GM23338 (cell line): Measurements from ENCODE around the gene OPRL1. TPM values are rescaled to one million over a fixed set of nuclear protein-coding genes. Genes with fewer than 3 reads are reported as not detected.

ENCODE experiments used
- ATAC-seq: fragments of 200-7000 bp; cut with Tn5 transposase; 3 replicates; pipeline ENCODE4 v1.9.1; 2020
- DNase-seq: peaks from one replicate; pipeline ENCODE4 v3.0.0-alpha.2; 2015; ENCODE audit warnings: low spot score
- H2AFZ ChIP-seq: fragments of 200-600 bp; sonication (generic); 2 replicates; pipeline ENCODE4 v1.8.0; 2016; ENCODE audit warnings: antibody characterized with exemption, mild to moderate bottlenecking, moderate library complexity
- H3F3A ChIP-seq: fragments of 200-600 bp; sonication (generic); replicated peaks from 2 replicates; pipeline ENCODE4 v1.8.0; 2017; ENCODE audit warnings: antibody characterized with exemption, mixed run types, low read depth
- H3K27ac ChIP-seq: fragments of 200-600 bp; sonication (generic); 2 replicates; pipeline ENCODE4 v1.6.1; 2016; ENCODE audit warnings: low read depth
- H3K27me3 ChIP-seq: fragments of 200-600 bp; sonication (generic); 2 replicates; pipeline ENCODE4 v1.8.0; 2016; ENCODE audit warnings: mild to moderate bottlenecking, mixed run types, moderate library complexity; ENCODE audit not compliant: insufficient read depth
- H3K36me3 ChIP-seq: fragments of 200-600 bp; sonication (generic); 2 replicates; pipeline ENCODE4 v1.8.0; 2016; ENCODE audit warnings: mild to moderate bottlenecking; ENCODE audit not compliant: insufficient read depth
- H3K4me1 ChIP-seq: fragments of 200-600 bp; sonication (generic); 2 replicates; pipeline ENCODE4 v1.8.0; 2016; ENCODE audit warnings: mild to moderate bottlenecking, moderate library complexity; ENCODE audit not compliant: insufficient read depth
- H3K4me2 ChIP-seq: fragments of 200-600 bp; sonication (generic); 2 replicates; pipeline ENCODE4 v1.7.1; 2017; ENCODE audit warnings: mixed run types
- H3K4me3 ChIP-seq: fragments of 200-600 bp; sonication (generic); 2 replicates; pipeline ENCODE4 v1.6.1; 2016; ENCODE audit warnings: mixed run types
- H3K79me2 ChIP-seq: fragments of 200-600 bp; sonication (generic); replicated peaks from 2 replicates; pipeline ENCODE4 v1.8.0; 2017; ENCODE audit warnings: mild to moderate bottlenecking; ENCODE audit not compliant: insufficient read depth
- H3K9me2 ChIP-seq: fragments of 200-600 bp; sonication (generic); 2 replicates; pipeline ENCODE4 v1.8.0; 2017; ENCODE audit not compliant: insufficient read depth
- H4K20me1 ChIP-seq: fragments of 200-600 bp; sonication (generic); replicated peaks from 2 replicates; pipeline ENCODE4 v1.8.0; 2017; ENCODE audit warnings: mild to moderate bottlenecking; ENCODE audit not compliant: insufficient read depth
- H3K27ac Mint-ChIP-seq: 2 replicates; pipeline ENCODE4 v1.8.0; 2020; ENCODE audit warnings: inconsistent platforms, mild to moderate bottlenecking, moderate library complexity, mixed read lengths
- H3K27me3 Mint-ChIP-seq: 3 replicates; pipeline ENCODE4 v1.8.0; 2022; ENCODE audit warnings: low read depth, mild to moderate bottlenecking, moderate library complexity, mixed read lengths, inconsistent platforms; ENCODE audit not compliant: insufficient read depth, poor library complexity
- H3K36me3 Mint-ChIP-seq: 3 replicates; pipeline ENCODE4 v1.8.0; 2021; ENCODE audit warnings: low read depth, mild to moderate bottlenecking, inconsistent platforms, moderate library complexity, mixed read lengths
- H3K4me1 Mint-ChIP-seq: 3 replicates; pipeline ENCODE4 v1.8.0; 2020; ENCODE audit warnings: mild to moderate bottlenecking, inconsistent platforms, mixed read lengths
- H3K4me3 Mint-ChIP-seq: 3 replicates; pipeline ENCODE4 v1.8.0; 2021; ENCODE audit warnings: moderate library complexity, mild to moderate bottlenecking, inconsistent platforms, mixed read lengths
- H3K9me3 Mint-ChIP-seq: 3 replicates; pipeline ENCODE4 v1.8.0; 2020; ENCODE audit warnings: moderate library complexity, mild to moderate bottlenecking, inconsistent platforms, mixed read lengths
- CREB1 ChIP-seq: fragments of 250-450 bp; sonication (Bioruptor Pico); IDR thresholded peaks from 2 replicates; pipeline ENCODE4 v1.5.0; 2020; ENCODE audit warnings: low read depth, mild to moderate bottlenecking, moderate library complexity
- EZH2 ChIP-seq: fragments of 200-600 bp; sonication (generic); IDR thresholded peaks from one replicate; pipeline ENCODE4 v1.8.0; 2017; ENCODE audit warnings: antibody characterized with exemption, mild to moderate bottlenecking, low read depth; ENCODE audit not compliant: unreplicated experiment
- EZH2phosphoT487 ChIP-seq: fragments of 200-600 bp; sonication (generic); IDR thresholded peaks from one replicate; pipeline ENCODE4 v1.8.1; 2018; ENCODE audit warnings: antibody characterized with exemption; ENCODE audit not compliant: unreplicated experiment
- JUNB ChIP-seq: IDR thresholded peaks from one replicate; pipeline ENCODE4 v1.6.1; 2016; ENCODE audit warnings: antibody characterized with exemption; ENCODE audit not compliant: unreplicated experiment
- NANOG ChIP-seq: IDR thresholded peaks from 2 replicates; pipeline ENCODE4 v1.6.1; 2016; ENCODE audit warnings: antibody characterized with exemption, borderline replicate concordance
- POLR2AphosphoS5 ChIP-seq: IDR thresholded peaks from 2 replicates; pipeline ENCODE4 v1.6.1; 2016; ENCODE audit warnings: antibody characterized with exemption, low read depth
- STAT1 ChIP-seq: IDR thresholded peaks from one replicate; pipeline ENCODE4 v1.6.1; 2016; ENCODE audit warnings: antibody characterized with exemption; ENCODE audit not compliant: unreplicated experiment
- ZNF114 ChIP-seq: fragments of 250-450 bp; sonication (Bioruptor Pico); IDR thresholded peaks from 2 replicates; pipeline ENCODE4 v1.5.0; 2020; ENCODE audit warnings: mild to moderate bottlenecking, moderate library complexity
- ZNF331 ChIP-seq: fragments of 250-450 bp; sonication (Bioruptor Pico); IDR thresholded peaks from 2 replicates; pipeline ENCODE4 v1.5.0; 2020; ENCODE audit warnings: low read depth, mild to moderate bottlenecking, moderate library complexity
- polyA plus RNA-seq: library from polyadenylated mRNA; unstranded; fragments of >200 nt; fragmentation: Nextera tagmentation; extraction: Ambion mirVana; gene quantifications from 2 replicates; pipeline ENCODE4 v1.2.1, GENCODE V29; 2016
- total RNA-seq: library from RNA; depleted of rRNA; stranded (reverse); fragments of >200 nt; shearing (Covaris generic); gene quantifications from 2 replicates; pipeline ENCODE4 v1.2.3, GENCODE V29; 2014
- TF ChIP-seq, protein P1 (sequence below): IDR thresholded peaks from 2 replicates; pipeline ENCODE4 v1.6.1; 2016; ENCODE audit warnings: antibody characterized with exemption
- TF ChIP-seq, protein P2 (sequence below): IDR thresholded peaks from one replicate; pipeline ENCODE4 v1.6.1; 2018; ENCODE audit warnings: antibody characterized with exemption; ENCODE audit not compliant: unreplicated experiment
- TF ChIP-seq, protein P3 (sequence below), 2 experiments: fragments of 200-600 bp in 1 of 2; sonication (generic) in 1 of 2; conservative IDR thresholded peaks; 2 replicates each; pipeline versions ENCODE4 v1.5.1 to v1.6.1; 2016 to 2017; ENCODE audit warnings: antibody characterized with exemption in 2 of 2, low read depth in 2 of 2, mild to moderate bottlenecking in 2 of 2, moderate library complexity in 1 of 2

OPRL1 gene
- total and polyA plus RNA-seq, 2 experiments from 2014 or later = 0.27 to 1.1 TPM

DNA sequence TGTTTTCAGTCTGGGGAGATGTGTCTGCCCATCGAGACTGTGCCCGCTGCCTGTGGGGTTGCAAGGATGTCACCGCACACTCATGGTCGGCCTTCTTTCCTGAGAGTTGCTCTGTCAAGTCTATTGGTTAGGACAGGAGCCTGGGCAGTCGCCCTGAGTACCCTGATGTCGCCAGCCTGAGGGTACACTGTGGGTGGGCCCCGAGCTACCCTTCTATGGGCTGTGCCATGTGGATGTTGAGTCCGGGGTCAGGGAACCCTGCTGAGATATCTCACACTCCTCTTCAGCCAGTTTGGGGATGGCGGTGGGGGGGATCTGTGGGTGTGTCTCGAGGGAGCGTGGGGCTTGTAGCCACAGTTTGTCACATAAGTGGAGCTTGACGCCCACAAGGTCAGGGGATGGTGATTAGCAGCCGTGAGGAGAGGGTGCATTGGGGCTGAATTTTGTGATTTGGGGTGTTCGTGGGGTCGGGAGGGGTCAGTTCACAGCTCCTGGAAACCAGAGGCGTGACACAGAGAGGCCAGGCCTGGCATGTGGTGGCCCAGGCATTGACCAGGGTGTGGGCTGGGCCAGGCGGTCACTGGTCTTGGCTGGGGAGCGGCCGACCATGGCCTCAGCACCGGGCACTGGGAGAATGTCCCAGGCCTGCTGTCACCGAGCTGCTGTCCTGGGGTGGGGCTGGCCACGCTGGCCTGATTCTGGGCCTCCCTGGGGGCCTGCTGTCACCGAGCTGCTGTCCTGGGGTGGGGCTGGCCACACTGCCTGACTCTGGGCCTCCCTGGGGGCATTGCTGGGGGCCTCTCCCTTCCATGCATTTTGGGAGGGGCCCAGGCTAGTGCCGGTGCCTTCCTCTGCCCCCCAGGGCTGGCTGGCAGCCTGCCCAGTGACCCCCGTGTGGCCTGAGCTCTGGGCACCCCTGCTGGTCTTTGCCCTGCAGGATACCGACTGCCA, 29.1 kb downstream of the OPRL1 start:
- H3K4me3 ChIP-seq = no peak overlapping the region
- no peak overlapping the region for H3K27ac ChIP-seq
- H2AFZ ChIP-seq = no peak overlapping the region
- Mint-ChIP-seq H3K27me3 (peaks cover 7% of the 10 kb centered on the region), H3K36me3 (no peaks in the 10 kb centered on the region), H3K4me1 (peaks cover 3% of the 10 kb centered on the region), H3K27ac (no peak overlapping the region), H3K4me3 (no peak overlapping the region), H3K9me3 (no peaks in the 10 kb centered on the region; the same call in 2 of the 3 replicates)
- DNase-seq (peak; percentile 0), ATAC-seq (no peak)
- no peaks in the 10 kb centered on the region for H3K79me2 ChIP-seq
- H3K4me2 ChIP-seq = no peak overlapping the region
- no peaks in the 10 kb centered on the region for H3K4me1 ChIP-seq
- TF ChIP-seq, protein P1, sequence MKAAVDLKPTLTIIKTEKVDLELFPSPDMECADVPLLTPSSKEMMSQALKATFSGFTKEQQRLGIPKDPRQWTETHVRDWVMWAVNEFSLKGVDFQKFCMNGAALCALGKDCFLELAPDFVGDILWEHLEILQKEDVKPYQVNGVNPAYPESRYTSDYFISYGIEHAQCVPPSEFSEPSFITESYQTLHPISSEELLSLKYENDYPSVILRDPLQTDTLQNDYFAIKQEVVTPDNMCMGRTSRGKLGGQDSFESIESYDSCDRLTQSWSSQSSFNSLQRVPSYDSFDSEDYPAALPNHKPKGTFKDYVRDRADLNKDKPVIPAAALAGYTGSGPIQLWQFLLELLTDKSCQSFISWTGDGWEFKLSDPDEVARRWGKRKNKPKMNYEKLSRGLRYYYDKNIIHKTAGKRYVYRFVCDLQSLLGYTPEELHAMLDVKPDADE = no peak
- TF ChIP-seq, protein P2, sequence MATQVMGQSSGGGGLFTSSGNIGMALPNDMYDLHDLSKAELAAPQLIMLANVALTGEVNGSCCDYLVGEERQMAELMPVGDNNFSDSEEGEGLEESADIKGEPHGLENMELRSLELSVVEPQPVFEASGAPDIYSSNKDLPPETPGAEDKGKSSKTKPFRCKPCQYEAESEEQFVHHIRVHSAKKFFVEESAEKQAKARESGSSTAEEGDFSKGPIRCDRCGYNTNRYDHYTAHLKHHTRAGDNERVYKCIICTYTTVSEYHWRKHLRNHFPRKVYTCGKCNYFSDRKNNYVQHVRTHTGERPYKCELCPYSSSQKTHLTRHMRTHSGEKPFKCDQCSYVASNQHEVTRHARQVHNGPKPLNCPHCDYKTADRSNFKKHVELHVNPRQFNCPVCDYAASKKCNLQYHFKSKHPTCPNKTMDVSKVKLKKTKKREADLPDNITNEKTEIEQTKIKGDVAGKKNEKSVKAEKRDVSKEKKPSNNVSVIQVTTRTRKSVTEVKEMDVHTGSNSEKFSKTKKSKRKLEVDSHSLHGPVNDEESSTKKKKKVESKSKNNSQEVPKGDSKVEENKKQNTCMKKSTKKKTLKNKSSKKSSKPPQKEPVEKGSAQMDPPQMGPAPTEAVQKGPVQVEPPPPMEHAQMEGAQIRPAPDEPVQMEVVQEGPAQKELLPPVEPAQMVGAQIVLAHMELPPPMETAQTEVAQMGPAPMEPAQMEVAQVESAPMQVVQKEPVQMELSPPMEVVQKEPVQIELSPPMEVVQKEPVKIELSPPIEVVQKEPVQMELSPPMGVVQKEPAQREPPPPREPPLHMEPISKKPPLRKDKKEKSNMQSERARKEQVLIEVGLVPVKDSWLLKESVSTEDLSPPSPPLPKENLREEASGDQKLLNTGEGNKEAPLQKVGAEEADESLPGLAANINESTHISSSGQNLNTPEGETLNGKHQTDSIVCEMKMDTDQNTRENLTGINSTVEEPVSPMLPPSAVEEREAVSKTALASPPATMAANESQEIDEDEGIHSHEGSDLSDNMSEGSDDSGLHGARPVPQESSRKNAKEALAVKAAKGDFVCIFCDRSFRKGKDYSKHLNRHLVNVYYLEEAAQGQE = no peak
- no peak for TF ChIP-seq CREB1 (CRISPR knock-in tag)
- TF ChIP-seq EZH2 = no peak
- TF ChIP-seq NANOG = no peak
- TF ChIP-seq, protein P3, sequence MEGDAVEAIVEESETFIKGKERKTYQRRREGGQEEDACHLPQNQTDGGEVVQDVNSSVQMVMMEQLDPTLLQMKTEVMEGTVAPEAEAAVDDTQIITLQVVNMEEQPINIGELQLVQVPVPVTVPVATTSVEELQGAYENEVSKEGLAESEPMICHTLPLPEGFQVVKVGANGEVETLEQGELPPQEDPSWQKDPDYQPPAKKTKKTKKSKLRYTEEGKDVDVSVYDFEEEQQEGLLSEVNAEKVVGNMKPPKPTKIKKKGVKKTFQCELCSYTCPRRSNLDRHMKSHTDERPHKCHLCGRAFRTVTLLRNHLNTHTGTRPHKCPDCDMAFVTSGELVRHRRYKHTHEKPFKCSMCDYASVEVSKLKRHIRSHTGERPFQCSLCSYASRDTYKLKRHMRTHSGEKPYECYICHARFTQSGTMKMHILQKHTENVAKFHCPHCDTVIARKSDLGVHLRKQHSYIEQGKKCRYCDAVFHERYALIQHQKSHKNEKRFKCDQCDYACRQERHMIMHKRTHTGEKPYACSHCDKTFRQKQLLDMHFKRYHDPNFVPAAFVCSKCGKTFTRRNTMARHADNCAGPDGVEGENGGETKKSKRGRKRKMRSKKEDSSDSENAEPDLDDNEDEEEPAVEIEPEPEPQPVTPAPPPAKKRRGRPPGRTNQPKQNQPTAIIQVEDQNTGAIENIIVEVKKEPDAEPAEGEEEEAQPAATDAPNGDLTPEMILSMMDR (conservative IDR thresholded peaks at IDR 0.05; ENCODE audit: low read depth in 2 of 2) = no peak
- TF ChIP-seq EZH2phosphoT487 = no peak
- no peak for TF ChIP-seq STAT1
- TF ChIP-seq ZNF114 = no peak
- TF ChIP-seq POLR2AphosphoS5 = no peak
- TF ChIP-seq JUNB = no peak
- no peak for TF ChIP-seq ZNF331 (CRISPR knock-in tag)
- no peaks in the 10 kb centered on the region for H3K36me3 ChIP-seq
- H3F3A ChIP-seq = no peaks in the 10 kb centered on the region
- no peaks in the 10 kb centered on the region for H3K27me3 ChIP-seq
- no peaks in the 10 kb centered on the region for H4K20me1 ChIP-seq
- H3K9me2 ChIP-seq = no peaks in the 10 kb centered on the region
